IMR-90 (cell line): Measurements from ENCODE around the gene GGNBP2. TPM values are rescaled to one million over a fixed set of nuclear protein-coding genes. Genes with fewer than 3 reads are reported as not detected.

Source experiments
- ATAC-seq: fragments of 200-7000 bp; cut with Tn5 transposase; 2 replicates; pipeline ENCODE4 v1.9.1; 2020; ENCODE audit warnings: low read depth, mild to moderate bottlenecking, moderate library complexity
- BruUV-seq: library from RNA; stranded (reverse); fragments of 400-500 nt; replicated peaks from 2 replicates; lab custom pipeline; 2021; lab: Mats Ljungman, UMichigan
- CTCF ChIA-PET: fragments of 300-600 bp; formaldehyde crosslinking; extraction: SDS; loops from one replicate; lab custom pipeline; 2021; ENCODE audit warnings: antibody characterized with exemption; lab: Yijun Ruan, JAX
- POLR2A ChIA-PET: fragments of 300-600 bp; sonication (Branson Sonifier 250); formaldehyde crosslinking; loops from one replicate; lab custom pipeline; 2022; ENCODE audit warnings: antibody characterized with exemption; ENCODE audit not compliant: unreplicated experiment; lab: Charles Lee
- DNase-seq: peaks from one replicate; pipeline ENCODE4 v3.0.0; 2013
- H2AFZ ChIP-seq: replicated peaks from 2 replicates; pipeline ENCODE3; 2013; ENCODE audit warnings: low read length, mild to moderate bottlenecking; ENCODE audit not compliant: poor library complexity
- H2AK5ac ChIP-seq: 2 replicates; pipeline ENCODE4 v1.6.1; 2013; ENCODE audit warnings: low read depth, low read length, inconsistent platforms
- H2AK9ac ChIP-seq: replicated peaks from 2 replicates; pipeline ENCODE3; 2013; ENCODE audit warnings: mild to moderate bottlenecking, low read depth, low read length, moderate library complexity; ENCODE audit not compliant: poor library complexity
- H2BK120ac ChIP-seq: 2 replicates; pipeline ENCODE4 v1.6.1; 2013; ENCODE audit warnings: low read depth, low read length, inconsistent platforms
- H2BK15ac ChIP-seq: 3 replicates; pipeline ENCODE4 v1.6.1; 2013; ENCODE audit warnings: low read depth, low read length, inconsistent platforms
- H2BK20ac ChIP-seq: 2 replicates; pipeline ENCODE4 v1.6.1; 2013; ENCODE audit warnings: low read depth, mild to moderate bottlenecking, inconsistent platforms, low read length, moderate library complexity
- H2BK5ac ChIP-seq: 2 replicates; pipeline ENCODE4 v1.6.1; 2013; ENCODE audit warnings: mild to moderate bottlenecking, low read depth, low read length, inconsistent platforms; ENCODE audit not compliant: poor library complexity, severe bottlenecking
- H3K14ac ChIP-seq: replicated peaks from 2 replicates; pipeline ENCODE4 v1.6.1; 2013; ENCODE audit warnings: low read depth, low read length, inconsistent platforms
- H3K18ac ChIP-seq: 2 replicates; pipeline ENCODE4 v1.6.1; 2013; ENCODE audit warnings: low read depth, low read length, control low read depth
- H3K23ac ChIP-seq: 2 replicates; pipeline ENCODE4 v1.6.1; 2013; ENCODE audit warnings: low read depth, low read length, inconsistent platforms
- H3K27ac ChIP-seq: 2 replicates; pipeline ENCODE4 v1.5.1; 2013; ENCODE audit warnings: mild to moderate bottlenecking, control low read depth, low read length; ENCODE audit not compliant: insufficient read depth
- H3K27me3 ChIP-seq: 2 replicates; pipeline ENCODE4 v1.6.1; 2013; ENCODE audit warnings: low read length; ENCODE audit not compliant: control insufficient read depth, insufficient read depth
- H3K36me3 ChIP-seq: 2 replicates; pipeline ENCODE4 v1.6.1; 2013; ENCODE audit warnings: low read length, mixed read lengths; ENCODE audit not compliant: control insufficient read depth, insufficient read depth
- H3K4ac ChIP-seq: 2 replicates; pipeline ENCODE4 v1.6.1; 2013; ENCODE audit warnings: low read depth, low read length, inconsistent platforms
- H3K4me1 ChIP-seq: 2 replicates; pipeline ENCODE4 v1.6.1; 2013; ENCODE audit warnings: low read length, mixed read lengths; ENCODE audit not compliant: control insufficient read depth, insufficient read depth
- H3K4me2 ChIP-seq: 2 replicates; pipeline ENCODE4 v1.6.1; 2013; ENCODE audit warnings: low read depth, mild to moderate bottlenecking, control low read depth, low read length, moderate library complexity
- H3K4me3 ChIP-seq: 2 replicates; pipeline ENCODE4 v1.5.1; 2013; ENCODE audit warnings: low read depth, mild to moderate bottlenecking, control low read depth, low read length, moderate library complexity; ENCODE audit not compliant: insufficient read depth
- H3K56ac ChIP-seq: 2 replicates; pipeline ENCODE4 v1.6.1; 2013; ENCODE audit warnings: low read length, inconsistent platforms; ENCODE audit not compliant: insufficient read depth; ENCODE audit errors: extremely low read depth
- H3K79me1 ChIP-seq, 2 experiments: 2 replicates each; pipeline ENCODE4 v1.6.1; 2013; ENCODE audit warnings: low read length in 2 of 2, inconsistent platforms in 1 of 2, low read depth in 1 of 2
- H3K9ac ChIP-seq: 2 replicates; pipeline ENCODE4 v1.6.1; 2013; ENCODE audit warnings: low read depth, low read length, control low read depth
- H3K9me1 ChIP-seq: 2 replicates; pipeline ENCODE4 v1.6.1; 2013; ENCODE audit warnings: low read length, inconsistent platforms; ENCODE audit not compliant: insufficient read depth
- H3K9me3 ChIP-seq: 2 replicates; pipeline ENCODE4 v1.6.1; 2013; ENCODE audit warnings: low read length; ENCODE audit not compliant: control insufficient read depth, insufficient read depth
- H4K20me1 ChIP-seq: 2 replicates; pipeline ENCODE4 v1.6.1; 2013; ENCODE audit warnings: low read length, inconsistent platforms; ENCODE audit not compliant: insufficient read depth
- H4K5ac ChIP-seq: 2 replicates; pipeline ENCODE4 v1.6.1; 2013; ENCODE audit warnings: mild to moderate bottlenecking, low read depth, low read length, control low read depth
- H4K8ac ChIP-seq, 2 experiments: 2 replicates each; pipeline ENCODE4 v1.6.1; 2013; ENCODE audit warnings: low read depth in 2 of 2, low read length in 2 of 2, control low read depth in 1 of 2, inconsistent platforms in 1 of 2
- H4K91ac ChIP-seq: 2 replicates; pipeline ENCODE4 v1.6.1; 2013; ENCODE audit warnings: low read depth, low read length, inconsistent platforms; ENCODE audit not compliant: insufficient read depth
- BHLHE40 ChIP-seq: fragments of 150-350 bp; IDR thresholded peaks from 2 replicates; pipeline ENCODE4 v1.6.1; 2016; ENCODE audit warnings: mild to moderate bottlenecking, low read depth, low read length
- CEBPB ChIP-seq: IDR thresholded peaks from 2 replicates; pipeline ENCODE4 v1.6.1; 2012; ENCODE audit warnings: low read depth, low read length, improper control_type of control experiment
- CHD1 ChIP-seq: IDR thresholded peaks from 2 replicates; pipeline ENCODE4 v1.6.1; 2012; ENCODE audit warnings: low read depth, low read length, improper control_type of control experiment
- CTCF ChIP-seq: conservative IDR thresholded peaks from 2 replicates; pipeline ENCODE4 v1.5.1; 2012; ENCODE audit warnings: mild to moderate bottlenecking, low read depth, low read length, improper control_type of control experiment
- ELK1 ChIP-seq: fragments of 150-350 bp; IDR thresholded peaks from 2 replicates; pipeline ENCODE4 v1.6.1; 2016; ENCODE audit warnings: low read depth, mild to moderate bottlenecking, low read length, moderate library complexity, borderline replicate concordance
- FOS ChIP-seq: fragments of 150-350 bp; IDR thresholded peaks from 2 replicates; pipeline ENCODE4 v1.6.1; 2016; ENCODE audit warnings: low read depth, low read length
- MAFK ChIP-seq: IDR thresholded peaks from 2 replicates; pipeline ENCODE4 v1.6.1; 2012; ENCODE audit warnings: low read depth, low read length, improper control_type of control experiment
- MAZ ChIP-seq: IDR thresholded peaks from 2 replicates; pipeline ENCODE4 v1.6.1; 2012; ENCODE audit warnings: low read depth, mild to moderate bottlenecking, low read length, improper control_type of control experiment, moderate library complexity, borderline replicate concordance
- MXI1 ChIP-seq: IDR thresholded peaks from 2 replicates; pipeline ENCODE4 v1.6.1; 2012; ENCODE audit warnings: low read depth, mild to moderate bottlenecking, low read length, moderate library complexity, borderline replicate concordance
- NFE2L2 ChIP-seq: fragments of 150-350 bp; IDR thresholded peaks from 2 replicates; pipeline ENCODE4 v1.6.1; 2016; ENCODE audit warnings: low read depth, mild to moderate bottlenecking, low read length
- POLR2A ChIP-seq: IDR thresholded peaks from 2 replicates; pipeline ENCODE4 v1.6.1; 2012; ENCODE audit warnings: mild to moderate bottlenecking, low read depth, low read length
- RAD21 ChIP-seq: IDR thresholded peaks from 2 replicates; pipeline ENCODE4 v1.6.1; 2012; ENCODE audit warnings: low read length, improper control_type of control experiment
- RFX5 ChIP-seq: IDR thresholded peaks from 2 replicates; pipeline ENCODE4 v1.8.0; 2012; ENCODE audit warnings: low read depth, mild to moderate bottlenecking, low read length, moderate library complexity
- SMC3 ChIP-seq: fragments of 150-350 bp; IDR thresholded peaks from 2 replicates; pipeline ENCODE4 v1.6.1; 2016; ENCODE audit warnings: low read depth, mild to moderate bottlenecking, antibody characterized with exemption, low read length, moderate library complexity
- WGBS, 2 experiments: methylation state at CpG; one replicate each; pipeline versions ENCODE4 v1.1.5 to v1.1.7; 2013; ENCODE audit warnings: missing lambda C conversion rate in 2 of 2; ENCODE audit not compliant: insufficient read length in 1 of 2; ENCODE audit errors: extremely low coverage in 2 of 2; 5-methylcytosine and 5-hydroxymethylcytosine counted together
- dilution Hi-C: fragments of 300-500 bp; cut with HindIII; formaldehyde crosslinking; loops from one replicate; pipeline ENCODE4 v1.14.3; 2018; ENCODE audit warnings: low sequenced_read_pairs; ENCODE audit not compliant: unreplicated experiment
- in situ Hi-C: fragments of 300-500 bp; cut with MboI; formaldehyde crosslinking; loops from 3 replicates; pipeline ENCODE4 v1.14.3; 2019; ENCODE audit warnings: low sequenced_read_pairs, inconsistent platforms, mixed read lengths
- intact Hi-C: fragments of 100-400 bp; cut with micrococcal nuclease; formaldehyde crosslinking; loops from 2 replicates; pipeline ENCODE4 v1.10.0; 2022
- polyA plus RNA-seq, 3 experiments: library from polyadenylated mRNA; depleted of rRNA; stranded (reverse); fragments of >200 nt; gene quantifications; 2 replicates each; pipeline ENCODE4 v1.2.3, GENCODE V29; 2012; ENCODE audit warnings: low replicate concordance in 1 of 3
- total RNA-seq: library from RNA; depleted of rRNA; stranded (reverse); fragments of >200 nt; gene quantifications from 2 replicates; pipeline ENCODE4 v1.2.3, GENCODE V29; 2012

Gene GGNBP2
- total and polyA plus RNA-seq, 2 of the 4 experiments (the other 2 are of a cell fraction), result 40.7 to 56.2 TPM

DNA sequence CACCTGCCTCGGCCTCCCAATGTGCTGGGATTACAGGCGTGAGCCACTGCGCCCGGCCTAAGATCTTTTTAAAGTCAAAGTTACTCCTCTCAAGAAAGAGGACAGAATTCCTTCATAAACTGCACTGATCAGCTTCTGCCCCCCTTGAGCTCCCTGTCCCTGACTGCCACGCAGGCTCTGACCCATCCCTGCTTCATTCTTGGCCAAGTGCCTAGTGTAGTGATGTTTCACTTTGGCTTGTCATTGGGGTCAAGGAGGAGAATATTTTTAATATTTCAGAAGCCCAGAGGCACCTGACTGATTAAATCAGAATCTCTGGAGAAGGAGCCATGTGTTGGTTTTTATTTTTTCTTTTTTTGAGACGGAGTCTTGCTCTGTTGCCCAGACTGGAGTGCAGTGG, 65.8 kb downstream of the GGNBP2 start:
- H2AFZ ChIP-seq, result no peak overlapping the region
- H4K8ac ChIP-seq, result no peak overlapping the region
- H3K4me1 ChIP-seq, result no peaks in the 10 kb centered on the region
- intact Hi-C loops (no loop called here), in situ Hi-C loops (no loop called here), dilution Hi-C loops (no loop called here)
- ChIA-PET POLR2A (no interaction called here), CTCF (interaction anchor here (1.1 kb wide), 1 partner anchor 8 kb away, joined by 4 read pairs; no protein-coding TSS in a partner anchor)
- H3K14ac ChIP-seq, result no peak overlapping the region
- no peak overlapping the region for H2BK120ac ChIP-seq
- peaks cover 7 to 8% of the 10 kb centered on the region in 2 experiments for H3K79me1 ChIP-seq
- no peak overlapping the region for H3K4ac ChIP-seq
- H2BK15ac ChIP-seq, result no peak overlapping the region
- no peaks in the 10 kb centered on the region for H3K9me3 ChIP-seq
- no peaks in the 10 kb centered on the region for H3K27me3 ChIP-seq
- H4K91ac ChIP-seq, result no peak overlapping the region
- no peak overlapping the region for H2BK20ac ChIP-seq
- H3K27ac ChIP-seq, result no peak overlapping the region
- no peak overlapping the region for H3K23ac ChIP-seq
- no peak overlapping the region for H4K5ac ChIP-seq
- H3K9me1 ChIP-seq, result peaks cover 15% of the 10 kb centered on the region; the same call in 1 of the 2 replicates
- H4K20me1 ChIP-seq, result peaks cover 20% of the 10 kb centered on the region
- no peak overlapping the region for H2AK9ac ChIP-seq
- H3K4me3 ChIP-seq, result no peak overlapping the region
- BruUV-seq, result no TSS peak
- no peak overlapping the region for H3K56ac ChIP-seq
- ATAC-seq (no peak), DNase-seq (peak; percentile 33)
- H3K9ac ChIP-seq, result no peak overlapping the region
- H3K4me2 ChIP-seq, result no peak overlapping the region
- no peak overlapping the region for H2AK5ac ChIP-seq
- no peak overlapping the region for H2BK5ac ChIP-seq
- WGBS, 2 experiments, result 100% methylated on average over 1 of the region's 6 CpGs; no CpG with 5 or more reads in 1 of the 2 experiments
- H3K36me3 ChIP-seq, result peaks cover 1% of the 10 kb centered on the region; the same call in 1 of the 2 replicates
- no peak overlapping the region for H3K18ac ChIP-seq
- TF ChIP-seq SMC3, result no peak
- no peak for TF ChIP-seq MAZ
- TF ChIP-seq RFX5, result no peak
- TF ChIP-seq CHD1, result no peak
- TF ChIP-seq MXI1, result no peak
- TF ChIP-seq NFE2L2, result no peak
- no peak for TF ChIP-seq BHLHE40
- no peak for TF ChIP-seq POLR2A
- TF ChIP-seq FOS, result no peak
- TF ChIP-seq MAFK, result no peak
- TF ChIP-seq RAD21, result no peak
- TF ChIP-seq CTCF, result no peak
- no peak for TF ChIP-seq CEBPB
- no peak for TF ChIP-seq ELK1
